ENCODE results near the gene CALHM1.

Gene CALHM1

DNA sequence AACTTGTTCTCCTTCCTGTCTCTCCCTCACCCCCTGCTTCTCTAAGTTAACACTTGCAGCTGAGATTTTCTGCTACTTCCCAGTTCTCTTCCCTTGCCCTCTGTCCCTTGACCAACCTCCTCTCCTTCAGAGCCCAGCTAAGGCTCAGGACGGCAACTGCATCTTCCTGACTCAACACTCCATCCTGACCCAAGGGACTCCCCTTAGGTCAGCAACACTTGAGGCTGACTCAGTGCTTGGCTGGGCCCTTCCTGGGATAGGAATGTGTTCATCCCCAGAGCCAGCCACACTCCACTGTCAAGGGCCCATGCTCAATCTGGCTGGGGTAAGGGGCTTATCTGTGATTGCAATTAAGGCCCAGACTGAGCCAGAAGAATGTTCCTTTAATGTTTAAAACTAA lies 10.0 kb downstream of the CALHM1 start:
- Mint-ChIP-seq H3K27me3 (no peaks in the 10 kb centered on the region), H3K4me3 (peak overlapping the region; percentile 90), H3K27ac (ENCODE audit: low read depth) (peak overlapping the region; percentile 84), H3K4me1 (peaks cover 69% of the 10 kb centered on the region), H3K9me3 (no peaks in the 10 kb centered on the region), H3K36me3 (ENCODE audit: insufficient read depth) (peaks cover 22% of the 10 kb centered on the region)
- DNase-seq (ENCODE audit: low spot score in 2 of 2): no peak
- ATAC-seq (replicated peaks; ENCODE audit: extremely low read depth, poor library complexity, severe bottlenecking): no peak

DNA sequence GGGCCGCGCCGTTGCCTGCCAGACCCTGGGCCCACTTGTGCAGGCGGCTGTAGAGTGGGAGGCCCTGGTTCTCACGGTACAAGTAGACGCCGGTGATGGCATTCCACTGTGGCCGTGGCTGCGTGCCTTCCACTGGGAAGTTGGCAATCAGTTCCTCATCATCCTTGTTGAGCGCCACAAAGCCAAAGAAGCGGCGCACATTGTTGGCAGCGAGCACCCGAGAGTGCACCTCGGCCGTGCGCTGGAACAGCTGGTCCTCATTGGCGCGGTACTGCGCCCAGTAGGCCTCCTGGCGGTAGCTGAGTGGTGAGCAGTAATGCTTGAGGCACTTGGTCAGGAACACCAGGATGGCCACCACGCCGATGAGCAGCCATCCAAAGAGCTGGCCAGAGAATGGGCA lies 11.5 kb downstream of the CALHM1 start:
- Mint-ChIP-seq H3K4me1 (peaks cover 54% of the 10 kb centered on the region), H3K27ac (ENCODE audit: low read depth) (peak overlapping the region; percentile 35), H3K9me3 (no peaks in the 10 kb centered on the region), H3K36me3 (ENCODE audit: insufficient read depth) (peaks cover 25% of the 10 kb centered on the region), H3K27me3 (no peaks in the 10 kb centered on the region), H3K4me3 (no peak overlapping the region)
- no peak for DNase-seq (ENCODE audit: low spot score in 2 of 2)
- ATAC-seq (replicated peaks; ENCODE audit: extremely low read depth, poor library complexity, severe bottlenecking): no peak

DNA sequence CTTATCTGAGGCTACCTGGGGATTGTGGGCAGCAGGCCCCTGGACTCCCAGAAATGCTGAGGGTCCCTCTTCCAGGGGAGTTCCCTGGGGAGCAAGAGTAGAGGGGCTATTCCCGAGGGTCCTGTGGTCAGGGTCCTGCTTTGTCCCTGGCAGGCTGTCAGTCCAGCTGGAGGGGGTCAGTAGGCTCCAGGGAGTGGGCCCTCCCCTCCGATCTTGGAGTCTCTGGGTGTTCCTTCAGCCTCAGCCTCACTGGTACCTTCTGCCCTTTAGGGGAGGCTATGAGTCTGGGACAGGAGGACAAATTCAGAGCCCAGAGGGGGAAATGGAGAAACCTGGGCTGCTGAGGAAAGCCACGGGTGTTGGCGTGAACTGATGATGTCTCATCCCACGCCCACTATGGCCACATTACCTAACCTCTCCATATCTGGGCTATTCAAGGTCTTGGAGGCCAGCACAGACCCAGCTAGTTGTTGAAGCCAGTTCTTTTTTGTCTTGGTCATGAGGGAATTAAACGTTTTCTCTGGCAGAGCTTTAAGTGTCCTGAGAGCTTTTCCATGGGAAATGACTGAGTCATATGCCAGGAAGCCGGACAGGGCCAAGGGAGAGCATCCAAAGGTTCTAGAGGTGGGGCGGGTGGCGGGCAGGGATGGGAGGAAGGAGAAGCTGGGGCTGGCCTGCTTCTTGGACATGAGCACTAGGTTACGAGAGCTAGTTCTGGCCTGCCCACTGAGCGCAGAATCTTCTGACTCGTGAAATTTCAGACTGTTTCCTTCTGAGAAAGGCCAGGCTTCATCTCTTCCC lies 12.7 kb downstream of the CALHM1 start:
- H3K9me3 Mint-ChIP-seq: no peaks in the 10 kb centered on the region
- H3K4me3 Mint-ChIP-seq: no peak overlapping the region
- no peak for ATAC-seq (replicated peaks; ENCODE audit: extremely low read depth, poor library complexity, severe bottlenecking)
- peaks cover 46% of the 10 kb centered on the region for H3K4me1 Mint-ChIP-seq
- H3K36me3 Mint-ChIP-seq (ENCODE audit: insufficient read depth): peaks cover 26% of the 10 kb centered on the region
- no peaks in the 10 kb centered on the region for H3K27me3 Mint-ChIP-seq
- DNase-seq (ENCODE audit: low spot score in 2 of 2): no peak
- H3K27ac Mint-ChIP-seq (ENCODE audit: low read depth): no peak overlapping the region

DNA sequence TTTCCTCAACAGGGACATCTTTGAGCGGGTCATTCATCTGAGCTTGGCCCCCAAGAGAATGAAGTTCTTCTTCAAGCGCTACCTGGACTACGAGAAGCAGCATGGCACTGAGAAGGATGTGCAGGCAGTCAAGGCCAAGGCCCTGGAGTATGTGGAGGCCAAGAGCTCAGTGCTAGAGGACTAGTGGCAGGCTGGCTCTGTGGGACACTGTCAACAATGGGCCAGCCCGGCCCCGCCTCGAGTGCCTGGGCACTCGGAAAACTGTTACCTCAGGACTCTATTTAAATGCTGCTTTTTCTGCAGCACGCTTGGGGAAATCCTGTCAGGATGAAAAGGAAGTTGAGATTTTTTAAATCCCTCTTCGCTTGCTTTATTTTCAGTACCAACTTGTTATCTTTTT lies 13.3 kb downstream of the CALHM1 start:
- Mint-ChIP-seq H3K36me3 (ENCODE audit: insufficient read depth) (peaks cover 27% of the 10 kb centered on the region), H3K4me3 (no peak overlapping the region), H3K27me3 (no peaks in the 10 kb centered on the region), H3K4me1 (peaks cover 40% of the 10 kb centered on the region), H3K9me3 (no peaks in the 10 kb centered on the region), H3K27ac (ENCODE audit: low read depth) (no peak overlapping the region)
- no peak for DNase-seq (ENCODE audit: low spot score in 2 of 2)
- ATAC-seq (replicated peaks; ENCODE audit: extremely low read depth, poor library complexity, severe bottlenecking): no peak

DNA sequence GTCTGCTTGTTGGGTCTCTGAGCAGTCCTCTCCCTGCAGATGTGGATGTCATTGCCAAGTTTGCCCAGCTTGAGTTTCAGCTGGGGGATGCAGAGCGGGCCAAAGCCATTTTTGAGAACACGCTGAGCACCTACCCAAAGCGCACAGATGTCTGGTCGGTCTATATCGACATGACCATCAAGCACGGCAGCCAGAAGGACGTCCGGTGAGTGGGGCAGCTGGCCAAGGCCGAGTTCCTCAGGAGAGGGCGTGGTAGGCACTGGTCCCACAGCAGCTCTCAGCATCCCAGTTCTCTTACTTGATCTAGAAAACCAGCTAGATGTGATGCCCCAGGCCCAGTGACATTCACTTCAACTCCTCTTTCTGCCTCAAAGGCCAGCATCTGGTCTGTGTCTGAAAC lies 14.2 kb downstream of the CALHM1 start:
- no peak overlapping the region for H3K4me3 Mint-ChIP-seq
- DNase-seq (ENCODE audit: low spot score in 2 of 2) (no peak), ATAC-seq (replicated peaks; ENCODE audit: extremely low read depth, poor library complexity, severe bottlenecking) (no peak)
- peaks cover 27% of the 10 kb centered on the region for H3K36me3 Mint-ChIP-seq (ENCODE audit: insufficient read depth)
- H3K27me3 Mint-ChIP-seq: no peaks in the 10 kb centered on the region
- no peak overlapping the region for H3K27ac Mint-ChIP-seq (ENCODE audit: low read depth)
- peaks cover 31% of the 10 kb centered on the region for H3K4me1 Mint-ChIP-seq
- H3K9me3 Mint-ChIP-seq: no peaks in the 10 kb centered on the region

DNA sequence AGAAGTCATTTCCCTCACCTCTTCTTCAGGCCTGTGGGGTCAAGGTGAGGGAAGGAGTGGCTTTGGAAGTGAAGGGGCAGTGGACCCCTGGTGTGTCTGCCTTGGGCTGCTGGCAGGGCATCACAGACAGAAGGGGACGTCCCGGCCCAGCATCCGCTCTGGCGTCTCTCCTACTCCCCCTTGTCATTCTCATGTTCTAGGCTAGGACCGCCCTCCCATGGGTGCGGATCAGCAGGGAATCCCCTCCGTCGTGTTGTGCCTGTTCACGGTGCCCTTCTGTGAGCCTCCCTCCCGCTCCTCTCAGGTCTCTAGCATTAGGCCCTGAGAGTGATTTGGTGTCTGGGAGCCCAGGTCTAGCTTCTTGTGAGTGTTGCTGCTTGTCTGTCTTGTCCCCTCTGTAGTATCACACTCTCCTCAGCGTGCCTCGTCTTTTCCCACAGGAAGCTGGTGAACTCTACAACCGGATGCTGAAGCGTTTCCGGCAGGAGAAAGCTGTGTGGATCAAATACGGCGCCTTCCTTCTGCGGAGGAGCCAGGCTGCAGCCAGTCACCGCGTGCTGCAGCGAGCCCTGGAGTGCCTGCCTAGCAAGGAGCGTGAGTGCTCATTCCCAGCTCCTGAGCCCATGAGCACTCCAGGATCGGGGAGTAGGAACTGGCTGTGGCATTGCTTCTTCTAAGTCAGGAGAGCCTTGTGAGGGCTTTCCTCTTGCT lies 15.1 kb downstream of the CALHM1 start:
- Mint-ChIP-seq H3K27ac (ENCODE audit: low read depth) (peak overlapping the region; percentile 68), H3K4me1 (peaks cover 22% of the 10 kb centered on the region)

DNA sequence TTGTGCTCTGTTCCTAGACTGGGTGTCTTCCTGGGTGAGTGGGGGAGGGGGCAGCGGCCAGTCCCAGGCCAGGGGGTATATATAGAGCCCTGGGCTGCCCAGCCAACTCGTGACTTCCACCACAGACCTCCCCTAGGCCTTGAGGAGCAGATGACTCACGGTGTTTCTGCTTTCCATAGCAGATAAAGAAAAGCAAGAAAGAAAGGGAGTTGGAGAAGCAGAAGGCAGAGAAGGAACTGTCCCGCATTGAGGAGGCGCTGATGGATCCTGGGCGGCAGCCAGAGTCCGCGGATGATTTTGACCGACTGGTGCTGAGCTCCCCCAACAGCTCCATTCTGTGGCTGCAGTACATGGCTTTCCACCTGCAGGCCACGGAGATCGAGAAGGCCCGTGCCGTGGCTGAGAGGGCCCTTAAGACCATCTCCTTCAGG lies 16.7 kb downstream of the CALHM1 start:
- Mint-ChIP-seq H3K4me3 (no peak overlapping the region), H3K4me1 (peaks cover 13% of the 10 kb centered on the region), H3K27ac (ENCODE audit: low read depth) (peak overlapping the region; percentile 68), H3K27me3 (no peaks in the 10 kb centered on the region), H3K36me3 (ENCODE audit: insufficient read depth) (peaks cover 28% of the 10 kb centered on the region), H3K9me3 (no peaks in the 10 kb centered on the region)
- DNase-seq (ENCODE audit: low spot score in 2 of 2) (no peak), ATAC-seq (replicated peaks; ENCODE audit: extremely low read depth, poor library complexity, severe bottlenecking) (no peak)

More for the DNA sequence above, 15.1 kb downstream of the CALHM1 start:
- ATAC-seq (replicated peaks; ENCODE audit: extremely low read depth, poor library complexity, severe bottlenecking) (no peak), DNase-seq (ENCODE audit: low spot score in 2 of 2) (no peak)
- H3K27me3 Mint-ChIP-seq: no peaks in the 10 kb centered on the region
- H3K4me3 Mint-ChIP-seq: no peak overlapping the region
- H3K36me3 Mint-ChIP-seq (ENCODE audit: insufficient read depth): peaks cover 26% of the 10 kb centered on the region
- H3K9me3 Mint-ChIP-seq: no peaks in the 10 kb centered on the region

DNA sequence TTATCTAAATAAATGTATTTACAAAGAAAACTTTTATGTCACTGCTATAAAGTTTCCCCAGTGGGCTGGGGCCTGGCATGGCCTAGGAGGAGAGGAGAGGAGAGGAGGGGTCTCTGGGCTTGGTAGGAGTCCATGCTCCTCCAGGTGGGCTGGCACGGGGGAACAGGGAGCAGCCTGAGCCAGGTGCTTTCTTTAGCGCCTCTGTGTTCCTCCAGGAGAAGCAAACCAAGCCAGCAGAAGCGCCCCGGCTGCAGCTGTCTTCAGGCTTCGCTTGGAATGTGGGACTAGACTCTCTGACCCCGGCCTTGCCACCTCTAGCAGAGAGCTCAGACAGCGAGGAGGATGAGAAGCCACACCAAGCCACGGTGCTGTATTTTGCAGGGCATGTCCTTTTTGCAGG lies 17.1 kb downstream of the CALHM1 start:
- DNase-seq (ENCODE audit: low spot score in 2 of 2) (no peak), ATAC-seq (replicated peaks; ENCODE audit: extremely low read depth, poor library complexity, severe bottlenecking) (no peak)
- H3K4me1 Mint-ChIP-seq: peaks cover 13% of the 10 kb centered on the region
- no peak overlapping the region for H3K4me3 Mint-ChIP-seq
- no peaks in the 10 kb centered on the region for H3K9me3 Mint-ChIP-seq
- peaks cover 32% of the 10 kb centered on the region for H3K36me3 Mint-ChIP-seq (ENCODE audit: insufficient read depth)
- H3K27ac Mint-ChIP-seq (ENCODE audit: low read depth): peak overlapping the region; percentile 68
- H3K27me3 Mint-ChIP-seq: no peaks in the 10 kb centered on the region

DNA sequence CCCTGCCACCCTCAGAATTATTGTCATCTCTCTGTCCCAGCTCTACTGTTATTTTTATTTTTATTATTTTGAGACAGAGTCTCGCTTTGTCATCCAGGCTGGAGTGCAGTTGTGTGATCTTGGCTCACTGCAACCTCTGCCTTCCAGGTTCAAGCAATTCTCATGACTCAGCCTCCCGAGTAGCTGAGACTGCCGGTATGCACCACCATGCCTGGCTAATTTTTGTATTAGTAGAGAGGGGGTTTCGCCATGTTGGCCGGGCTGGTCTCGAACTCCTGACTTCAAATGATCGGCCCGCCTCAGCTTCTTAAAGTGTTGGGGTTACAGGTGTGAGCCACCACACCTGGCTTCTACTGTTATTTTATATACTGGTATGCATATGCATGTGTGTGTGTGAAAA lies 17.5 kb downstream of the CALHM1 start:
- Mint-ChIP-seq H3K4me3 (no peak overlapping the region), H3K9me3 (no peaks in the 10 kb centered on the region), H3K36me3 (ENCODE audit: insufficient read depth) (peaks cover 36% of the 10 kb centered on the region), H3K27me3 (no peaks in the 10 kb centered on the region), H3K4me1 (peaks cover 13% of the 10 kb centered on the region), H3K27ac (ENCODE audit: low read depth) (peak overlapping the region; percentile 68)
- ATAC-seq (replicated peaks; ENCODE audit: extremely low read depth, poor library complexity, severe bottlenecking) (no peak), DNase-seq (ENCODE audit: low spot score in 2 of 2) (no peak)

DNA sequence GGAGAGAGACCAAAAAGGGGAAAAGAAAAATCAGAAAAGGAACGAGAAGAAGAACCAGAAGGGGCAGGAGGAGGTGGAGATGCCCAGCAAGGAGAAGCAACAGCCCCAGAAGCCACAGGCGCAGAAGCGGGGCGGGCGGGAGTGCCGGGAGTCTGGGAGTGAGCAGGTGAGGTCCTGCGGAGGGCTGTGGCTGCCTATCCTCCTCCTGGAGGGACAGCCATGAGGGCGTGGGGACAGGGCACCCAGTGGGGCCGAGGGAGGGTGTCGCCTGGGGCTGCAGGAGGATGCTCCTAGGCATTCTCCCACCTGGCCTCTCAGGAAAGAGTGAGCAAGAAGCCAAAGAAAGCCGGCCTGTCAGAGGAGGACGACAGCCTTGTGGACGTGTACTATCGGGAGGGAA lies 18.3 kb downstream of the CALHM1 start:
- H3K4me1 Mint-ChIP-seq: peaks cover 11% of the 10 kb centered on the region
- H3K36me3 Mint-ChIP-seq (ENCODE audit: insufficient read depth): peaks cover 40% of the 10 kb centered on the region
- peak overlapping the region; percentile 15 for H3K27ac Mint-ChIP-seq (ENCODE audit: low read depth)
- no peak overlapping the region for H3K4me3 Mint-ChIP-seq
- H3K27me3 Mint-ChIP-seq: no peaks in the 10 kb centered on the region
- no peak for ATAC-seq (replicated peaks; ENCODE audit: extremely low read depth, poor library complexity, severe bottlenecking)
- H3K9me3 Mint-ChIP-seq: no peaks in the 10 kb centered on the region
- no peak for DNase-seq (ENCODE audit: low spot score in 2 of 2)

DNA sequence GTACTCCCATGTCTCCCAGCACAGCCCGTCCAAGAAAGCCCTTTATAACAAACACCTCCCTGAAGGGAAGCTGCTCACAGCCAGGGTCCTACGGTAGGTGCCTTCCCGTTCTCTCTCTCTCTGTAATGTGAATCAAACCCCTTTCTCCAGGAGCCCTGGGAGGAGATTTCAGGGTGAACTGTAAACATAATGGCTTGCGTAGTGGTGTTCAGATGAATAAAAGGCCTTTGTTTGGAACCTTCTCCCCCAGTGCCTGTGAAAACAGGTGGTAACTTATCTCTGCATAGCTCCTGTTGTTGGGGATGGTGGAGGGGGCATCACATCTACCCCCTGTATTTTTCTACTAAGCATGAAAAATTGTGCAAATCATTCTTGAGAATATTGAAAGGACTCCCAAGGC lies 18.9 kb downstream of the CALHM1 start:
- no peak overlapping the region for H3K4me3 Mint-ChIP-seq
- ATAC-seq (replicated peaks; ENCODE audit: extremely low read depth, poor library complexity, severe bottlenecking) (no peak), DNase-seq (ENCODE audit: low spot score in 2 of 2) (no peak)
- H3K27me3 Mint-ChIP-seq: no peaks in the 10 kb centered on the region
- H3K9me3 Mint-ChIP-seq: no peaks in the 10 kb centered on the region
- H3K27ac Mint-ChIP-seq (ENCODE audit: low read depth): peak overlapping the region; percentile 15
- peaks cover 11% of the 10 kb centered on the region for H3K4me1 Mint-ChIP-seq
- H3K36me3 Mint-ChIP-seq (ENCODE audit: insufficient read depth): peaks cover 41% of the 10 kb centered on the region

DNA sequence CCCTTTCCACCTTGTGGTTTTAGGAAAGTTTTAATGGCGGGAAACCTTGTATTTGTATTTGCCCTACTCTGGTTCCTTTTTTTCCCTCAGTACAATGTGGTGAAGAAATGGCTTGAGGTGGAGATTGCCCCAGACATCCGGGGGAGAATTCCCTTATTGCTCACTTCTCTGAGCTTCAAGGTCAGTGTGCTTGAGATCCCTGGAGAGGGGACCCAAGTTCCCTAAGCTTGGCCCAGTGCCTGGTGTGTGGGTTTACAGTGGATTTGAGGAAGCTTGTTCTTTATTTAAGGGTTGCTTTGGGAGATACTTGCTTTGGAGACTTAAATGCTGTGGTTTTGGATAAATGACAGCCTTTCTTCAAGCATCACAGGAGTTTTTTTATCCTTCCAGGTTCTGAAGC lies 24.8 kb downstream of the CALHM1 start:
- Mint-ChIP-seq H3K36me3 (ENCODE audit: insufficient read depth) (peaks cover 46% of the 10 kb centered on the region), H3K9me3 (no peaks in the 10 kb centered on the region), H3K27me3 (no peaks in the 10 kb centered on the region), H3K27ac (ENCODE audit: low read depth) (no peak overlapping the region), H3K4me3 (no peak overlapping the region), H3K4me1 (peaks cover 20% of the 10 kb centered on the region)
- ATAC-seq (replicated peaks; ENCODE audit: extremely low read depth, poor library complexity, severe bottlenecking): no peak
- no peak for DNase-seq (ENCODE audit: low spot score in 2 of 2)

DNA sequence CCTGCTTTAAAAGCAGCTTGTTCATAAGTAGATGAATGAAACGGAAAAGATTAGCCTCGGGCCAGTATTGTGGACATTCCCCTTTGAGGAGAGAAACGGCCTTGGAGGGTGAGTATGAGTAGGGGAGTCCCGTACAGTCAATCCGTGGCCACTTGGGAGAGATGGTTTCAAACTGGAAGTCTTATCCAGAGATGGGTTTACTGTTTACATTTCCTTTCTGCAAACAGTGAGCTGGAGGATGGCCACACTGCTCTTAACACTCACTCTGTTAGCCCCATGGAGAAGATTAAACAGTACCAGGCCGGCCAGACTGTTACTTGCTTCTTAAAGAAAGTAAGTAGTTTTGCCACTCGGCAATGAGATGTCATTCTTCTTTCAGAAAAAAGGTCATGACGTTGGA lies 26.8 kb downstream of the CALHM1 start:
- Mint-ChIP-seq H3K9me3 (no peaks in the 10 kb centered on the region), H3K27ac (ENCODE audit: low read depth) (no peak overlapping the region), H3K4me3 (no peak overlapping the region), H3K4me1 (peaks cover 22% of the 10 kb centered on the region), H3K36me3 (ENCODE audit: insufficient read depth) (peaks cover 44% of the 10 kb centered on the region), H3K27me3 (no peaks in the 10 kb centered on the region)
- DNase-seq (ENCODE audit: low spot score in 2 of 2) (no peak), ATAC-seq (replicated peaks; ENCODE audit: extremely low read depth, poor library complexity, severe bottlenecking) (no peak)
